ENCODE results near the gene FBN2.

- TF ChIP-seq JUND (IDR thresholded peaks at IDR 0.05), result no peak
- TF ChIP-seq TCF7L2 (IDR thresholded peaks at IDR 0.05; ENCODE audit: borderline replicate concordance, extremely low read depth, insufficient read depth, insufficient read length), result no peak
- no peak for TF ChIP-seq CTCF (IDR thresholded peaks at IDR 0.05 in 2 of 3, conservative IDR thresholded peaks at IDR 0.05 in 1 of 3; ENCODE audit: borderline replicate concordance in 1 of 3, insufficient read depth in 1 of 3, low read depth in 2 of 3, low read length in 2 of 3)
- TF ChIP-seq POLR2A (IDR thresholded peaks at IDR 0.05; ENCODE audit: borderline replicate concordance, extremely low read depth, insufficient read depth, insufficient read length), result no peak
Measured at GRCh38 chr5:128340648-128341047, 197.4 kb downstream of the FBN2 start.
